ENCODE results near the gene IGSF10.
"Not testable (repeated sequence)": the region's sequence is repeated elsewhere in the genome, so short reads cannot be mapped to it uniquely, and the experiment has no call there.

Gene IGSF10

GRCh38 chr3:151460774-151461450 is at the start of gene IGSF10:
Gene IGSF10, minus strand, starts transcription at chr3:151461061. Its CDS starts 2,352 bp downstream, at chr3:151458709.
- DNase-seq = no peak

- not testable (repeated sequence) for DNase-seq
These were observed 48.7 kb upstream of the IGSF10 start for GRCh38 chr3:151509468-151510135.

- no peak for DNase-seq
These were observed 43.7 kb upstream of the IGSF10 start for GRCh38 chr3:151504606-151505005.

GRCh38 chr3:151503074-151503473 is 42.2 kb upstream of the IGSF10 start:
- no peak for DNase-seq

- no peak for DNase-seq
These were observed 41.2 kb upstream of the IGSF10 start for GRCh38 chr3:151501923-151502632.

- no peak for DNase-seq
These were observed 40.5 kb upstream of the IGSF10 start for GRCh38 chr3:151501171-151501922.

GRCh38 chr3:151499168-151499567 is 38.3 kb upstream of the IGSF10 start:
- no peak for DNase-seq

- DNase-seq = no peak
These were observed 30.7 kb upstream of the IGSF10 start for GRCh38 chr3:151491525-151491924.

- not testable (repeated sequence) for DNase-seq
These were observed 27.0 kb upstream of the IGSF10 start for GRCh38 chr3:151487833-151488232.

- no peak for DNase-seq
These were observed 23.2 kb upstream of the IGSF10 start for GRCh38 chr3:151483961-151484520.

GRCh38 chr3:151483488-151483887 is 22.6 kb upstream of the IGSF10 start:
- no peak for DNase-seq

- DNase-seq = no peak
These were observed 19.6 kb upstream of the IGSF10 start for GRCh38 chr3:151480492-151480891.

- DNase-seq = no peak
These were observed 18.6 kb upstream of the IGSF10 start for GRCh38 chr3:151479452-151479851.

- DNase-seq = no peak
These were observed 17.5 kb upstream of the IGSF10 start for GRCh38 chr3:151478335-151478697.

GRCh38 chr3:151477591-151478334 is 16.9 kb upstream of the IGSF10 start:
- no peak for DNase-seq

GRCh38 chr3:151476344-151477018 is 15.6 kb upstream of the IGSF10 start:
- no peak for DNase-seq

GRCh38 chr3:151468284-151468917 is 7.5 kb upstream of the IGSF10 start:
- peak; percentile 40 for DNase-seq

GRCh38 chr3:151467069-151467468 is 6.2 kb upstream of the IGSF10 start:
- no peak for DNase-seq

- DNase-seq = no peak
These were observed 2.1 kb upstream of the IGSF10 start for GRCh38 chr3:151462991-151463390.

- DNase-seq = no peak
These were observed 1.5 kb upstream of the IGSF10 start for GRCh38 chr3:151462278-151462780.

- DNase-seq = no peak
These were observed 633 bp downstream of the IGSF10 start for GRCh38 chr3:151460228-151460627.
